MM.1S (cell line): Measurements from ENCODE around the gene SLC35A2.

ENCODE experiments used
- DNase-seq: peaks from one replicate; pipeline ENCODE4 v3.0.0-alpha.2; 2015
- H2AFZ ChIP-seq: fragments of 300-600 bp; sonication (generic); 2 replicates; pipeline ENCODE4 v1.6.0; 2016; ENCODE audit warnings: antibody characterized with exemption, low read length
- H3F3A ChIP-seq: fragments of 300-600 bp; sonication (generic); 2 replicates; pipeline ENCODE4 v1.6.1; 2016; ENCODE audit warnings: mild to moderate bottlenecking, antibody characterized with exemption, low read length, moderate library complexity, mixed read lengths; ENCODE audit not compliant: insufficient read depth
- H3K27ac ChIP-seq: fragments of 300-600 bp; sonication (generic); 2 replicates; pipeline ENCODE4 v1.5.1; 2016; ENCODE audit warnings: mild to moderate bottlenecking, low read length
- H3K27me3 ChIP-seq: fragments of 300-600 bp; sonication (generic); replicated peaks from 2 replicates; pipeline ENCODE4 v1.6.0; 2016; ENCODE audit warnings: low read length; ENCODE audit not compliant: insufficient read depth
- H3K36me3 ChIP-seq: fragments of 300-600 bp; sonication (generic); replicated peaks from 2 replicates; pipeline ENCODE4 v1.6.1; 2016; ENCODE audit warnings: mild to moderate bottlenecking, low read length, mixed read lengths; ENCODE audit not compliant: insufficient read depth
- H3K4me1 ChIP-seq: fragments of 300-600 bp; sonication (generic); 2 replicates; pipeline ENCODE4 v1.6.1; 2016; ENCODE audit warnings: low read length, mixed read lengths
- H3K4me2 ChIP-seq: fragments of 300-600 bp; sonication (generic); 2 replicates; pipeline ENCODE4 v1.6.0; 2016; ENCODE audit warnings: low read depth, low read length
- H3K4me3 ChIP-seq: fragments of 300-600 bp; sonication (generic); 2 replicates; pipeline ENCODE4 v1.5.1; 2016; ENCODE audit warnings: low read length, mixed read lengths
- H3K79me2 ChIP-seq: fragments of 300-600 bp; sonication (generic); 2 replicates; pipeline ENCODE4 v1.6.1; 2016; ENCODE audit warnings: mixed run types, low read length, mixed read lengths
- H3K9ac ChIP-seq: fragments of 300-600 bp; sonication (generic); 2 replicates; pipeline ENCODE4 v1.6.1; 2016; ENCODE audit warnings: low read length, mixed read lengths
- H3K9me2 ChIP-seq: fragments of 300-600 bp; sonication (generic); replicated peaks from 2 replicates; pipeline ENCODE4 v1.6.1; 2016; ENCODE audit warnings: mild to moderate bottlenecking, low read length, mixed read lengths; ENCODE audit not compliant: insufficient read depth
- H3K9me3 ChIP-seq: fragments of 300-600 bp; sonication (generic); replicated peaks from 2 replicates; pipeline ENCODE4 v1.6.1; 2016; ENCODE audit warnings: mild to moderate bottlenecking, low read length, mixed read lengths; ENCODE audit not compliant: insufficient read depth
- H4K20me1 ChIP-seq: fragments of 300-600 bp; sonication (generic); 2 replicates; pipeline ENCODE4 v1.6.1; 2016; ENCODE audit warnings: mild to moderate bottlenecking, low read length, moderate library complexity, mixed read lengths; ENCODE audit not compliant: insufficient read depth
- EZH2 ChIP-seq: fragments of 300-600 bp; sonication (generic); optimal IDR thresholded peaks from 2 replicates; pipeline ENCODE3; 2017; ENCODE audit warnings: low read depth, mild to moderate bottlenecking, antibody characterized with exemption, low read length, mixed read lengths
- EZH2phosphoT487 ChIP-seq: fragments of 300-600 bp; sonication (generic); IDR thresholded peaks from 2 replicates; pipeline ENCODE4 v1.6.1; 2018; ENCODE audit warnings: antibody characterized with exemption, low read length
- TF ChIP-seq, protein P1 (sequence below): fragments of 300-600 bp; sonication (generic); IDR thresholded peaks from 2 replicates; pipeline ENCODE4 v1.5.1; 2016; ENCODE audit warnings: antibody characterized with exemption, low read length, mixed read lengths

SLC35A2 gene

GRCh38 chrX:48948589-48948988, 37.1 kb upstream of the SLC35A2 start:
- no peaks in the 10 kb centered on the region for H3K9me2 ChIP-seq
- no peak for TF ChIP-seq EZH2
- TF ChIP-seq EZH2phosphoT487, result no peak
- TF ChIP-seq, protein P1, sequence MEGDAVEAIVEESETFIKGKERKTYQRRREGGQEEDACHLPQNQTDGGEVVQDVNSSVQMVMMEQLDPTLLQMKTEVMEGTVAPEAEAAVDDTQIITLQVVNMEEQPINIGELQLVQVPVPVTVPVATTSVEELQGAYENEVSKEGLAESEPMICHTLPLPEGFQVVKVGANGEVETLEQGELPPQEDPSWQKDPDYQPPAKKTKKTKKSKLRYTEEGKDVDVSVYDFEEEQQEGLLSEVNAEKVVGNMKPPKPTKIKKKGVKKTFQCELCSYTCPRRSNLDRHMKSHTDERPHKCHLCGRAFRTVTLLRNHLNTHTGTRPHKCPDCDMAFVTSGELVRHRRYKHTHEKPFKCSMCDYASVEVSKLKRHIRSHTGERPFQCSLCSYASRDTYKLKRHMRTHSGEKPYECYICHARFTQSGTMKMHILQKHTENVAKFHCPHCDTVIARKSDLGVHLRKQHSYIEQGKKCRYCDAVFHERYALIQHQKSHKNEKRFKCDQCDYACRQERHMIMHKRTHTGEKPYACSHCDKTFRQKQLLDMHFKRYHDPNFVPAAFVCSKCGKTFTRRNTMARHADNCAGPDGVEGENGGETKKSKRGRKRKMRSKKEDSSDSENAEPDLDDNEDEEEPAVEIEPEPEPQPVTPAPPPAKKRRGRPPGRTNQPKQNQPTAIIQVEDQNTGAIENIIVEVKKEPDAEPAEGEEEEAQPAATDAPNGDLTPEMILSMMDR, result no peak
- no peaks in the 10 kb centered on the region for H3K9me3 ChIP-seq
- peaks cover 74% of the 10 kb centered on the region for H3K79me2 ChIP-seq
- H3F3A ChIP-seq, result peaks cover 26% of the 10 kb centered on the region
- no peaks in the 10 kb centered on the region for H3K36me3 ChIP-seq
- no peak overlapping the region for H3K4me2 ChIP-seq
- no peak overlapping the region for H3K4me3 ChIP-seq
- H3K9ac ChIP-seq, result no peak overlapping the region
- no peak for DNase-seq
- no peak overlapping the region for H2AFZ ChIP-seq
- no peaks in the 10 kb centered on the region for H4K20me1 ChIP-seq
- H3K27ac ChIP-seq, result peak overlapping the region; percentile 90; the same call in 1 of the 2 replicates
- H3K27me3 ChIP-seq, result no peaks in the 10 kb centered on the region
- peaks cover 24% of the 10 kb centered on the region for H3K4me1 ChIP-seq

DNA sequence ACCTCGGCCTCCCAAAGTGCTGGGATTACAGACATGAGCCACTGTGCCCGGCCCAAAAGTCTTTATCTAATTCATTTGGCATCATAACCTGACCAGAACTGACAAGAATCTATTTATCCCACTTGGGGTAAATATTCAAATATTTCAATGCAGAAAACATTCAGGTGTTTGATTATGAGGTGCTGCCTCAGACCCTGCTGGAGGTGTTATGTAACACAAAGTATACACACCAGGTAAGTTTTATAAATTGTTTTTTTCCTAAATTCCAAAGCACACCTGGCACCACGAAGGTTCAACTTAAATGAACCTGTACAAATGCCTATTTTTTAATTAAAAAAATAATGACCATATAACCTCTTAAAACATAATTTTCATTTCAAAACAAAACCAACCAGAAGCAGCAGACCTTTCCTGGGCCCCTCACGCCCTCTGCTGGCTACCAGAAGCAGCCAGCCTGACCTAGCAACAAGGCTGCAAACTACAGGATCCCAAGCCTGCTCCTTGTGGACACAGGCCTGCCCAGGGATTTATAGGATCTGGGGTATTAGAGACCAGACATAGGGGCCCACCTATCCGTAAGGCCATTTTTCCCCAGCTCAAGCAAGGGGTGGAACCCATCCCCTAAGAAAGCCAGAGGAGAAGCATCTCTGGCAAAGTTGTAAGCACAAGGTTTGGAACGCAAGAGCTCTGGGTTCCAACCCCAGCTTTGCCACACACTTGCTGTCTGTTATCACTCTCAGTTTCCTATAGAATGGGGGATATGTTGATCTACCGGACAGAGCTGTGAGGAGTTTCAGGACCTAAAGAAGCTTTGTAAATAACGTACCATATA, 34.3 kb upstream of the SLC35A2 start:
- Histone ChIP-seq H3K27ac (peak overlapping the region; percentile 90), H2AFZ (no peak overlapping the region), H3K79me2 (peaks cover 74% of the 10 kb centered on the region), H3K36me3 (no peaks in the 10 kb centered on the region), H3K9me3 (no peaks in the 10 kb centered on the region), H3K4me1 (peaks cover 40% of the 10 kb centered on the region), H4K20me1 (no peaks in the 10 kb centered on the region), H3K27me3 (no peaks in the 10 kb centered on the region), H3K9ac (peak overlapping the region; percentile 56), H3K4me2 (peak overlapping the region; percentile 60), H3K9me2 (no peaks in the 10 kb centered on the region), H3K4me3 (peak overlapping the region; percentile 40), H3F3A (peaks cover 29% of the 10 kb centered on the region)
- TF ChIP-seq EZH2, result no peak
- TF ChIP-seq, protein P1, result peak; percentile 79
- no peak for TF ChIP-seq EZH2phosphoT487
- DNase-seq, result peak; percentile 58

- Histone ChIP-seq H4K20me1 (no peaks in the 10 kb centered on the region), H3K4me2 (no peak overlapping the region), H3K36me3 (no peaks in the 10 kb centered on the region), H3K9me3 (no peaks in the 10 kb centered on the region), H2AFZ (no peak overlapping the region), H3K4me3 (no peak overlapping the region), H3K9ac (no peak overlapping the region), H3K27me3 (no peaks in the 10 kb centered on the region), H3K9me2 (no peaks in the 10 kb centered on the region), H3K4me1 (peaks cover 57% of the 10 kb centered on the region), H3F3A (peaks cover 51% of the 10 kb centered on the region), H3K79me2 (peaks cover 62% of the 10 kb centered on the region), H3K27ac (peak overlapping the region; percentile 27; the same call in 1 of the 2 replicates)
- no peak for DNase-seq
- no peak for TF ChIP-seq EZH2
- TF ChIP-seq, protein P1, result no peak
- no peak for TF ChIP-seq EZH2phosphoT487
Measured at GRCh38 chrX:48942895-48943294, 31.4 kb upstream of the SLC35A2 start.
